Activated T-helper 1 cell treated with anti-CD3 and anti-CD28 coated beads, Interleukin-12 subunit alpha, Interleukin-12 subunit beta, Interleukin-2, Interleukin-4 antibody, amounts not matched to agents 30 ng/mL and 10 ng/mL and 1 ng/mL, durations not matched to agents 14 hours and 24 hours and 36 hours (primary cell): ENCODE data around the gene MMP14. TPM values are rescaled to one million over a fixed set of nuclear protein-coding genes. Genes with fewer than 3 reads are reported as not detected.
"Not testable (repeated sequence)": the region's sequence is repeated elsewhere in the genome, so short reads cannot be mapped to it uniquely, and the experiment has no call there.

Source experiments
- DNase-seq: peaks from one replicate; pipeline ENCODE4 v3.0.0; 2021; ENCODE audit warnings: low spot score
- H3K27ac Mint-ChIP-seq: one replicate; pipeline ENCODE4 v1.8.0; 2021; ENCODE audit warnings: mild to moderate bottlenecking, mixed read lengths
- H3K27me3 Mint-ChIP-seq: one replicate; pipeline ENCODE4 v1.8.0; 2022; ENCODE audit warnings: mild to moderate bottlenecking, moderate library complexity, mixed read lengths; ENCODE audit not compliant: insufficient read depth
- H3K36me3 Mint-ChIP-seq: one replicate; pipeline ENCODE4 v1.8.0; 2021; ENCODE audit warnings: low read depth, mixed read lengths
- H3K4me1 Mint-ChIP-seq: one replicate; pipeline ENCODE4 v1.8.0; 2021; ENCODE audit warnings: low read depth, mixed read lengths
- H3K4me3 Mint-ChIP-seq: one replicate; pipeline ENCODE4 v1.8.0; 2021; ENCODE audit warnings: mild to moderate bottlenecking, moderate library complexity, mixed read lengths
- H3K9me3 Mint-ChIP-seq: one replicate; pipeline ENCODE4 v1.8.0; 2021; ENCODE audit warnings: mixed read lengths
- intact Hi-C: fragments of 100-400 bp; cut with micrococcal nuclease; formaldehyde crosslinking; loops from one replicate; pipeline ENCODE4 v1.15.1; 2024
- total RNA-seq: library from RNA; stranded (reverse); gene quantifications from 2 replicates; pipeline ENCODE4 v1.2.3, GENCODE V29; 2022

The MMP14 gene
- total RNA-seq: 1.5 and 2.6 TPM in 2 replicates

GRCh38 chr14:22836301-22837113, at the start of gene MMP14:
TSS of gene MMP14 (plus strand) at chr14:22836585. CDS start at chr14:22836818, 233 bp downstream.
- peak within 1 kb of the TSS; percentile 72 for H3K4me3 Mint-ChIP-seq
- H3K36me3 Mint-ChIP-seq: peaks cover 23% of the 10 kb centered on the region
- no peak for DNase-seq
- no peaks in the 10 kb centered on the region for H3K9me3 Mint-ChIP-seq
- H3K27me3 Mint-ChIP-seq: peaks cover 13% of the 10 kb centered on the region
- H3K4me1 Mint-ChIP-seq: peaks cover 11% of the 10 kb centered on the region
- intact Hi-C loops: no loop called here
- H3K27ac Mint-ChIP-seq: no peak within 1 kb of the TSS

- H3K27me3 Mint-ChIP-seq: no peaks in the 10 kb centered on the region
- no peak for DNase-seq
- intact Hi-C loops: no loop called here
- H3K36me3 Mint-ChIP-seq: no peaks in the 10 kb centered on the region
- H3K4me1 Mint-ChIP-seq: no peaks in the 10 kb centered on the region
- H3K9me3 Mint-ChIP-seq: no peaks in the 10 kb centered on the region
- no peak overlapping the region for H3K4me3 Mint-ChIP-seq
- H3K27ac Mint-ChIP-seq: no peak overlapping the region
Measured at GRCh38 chr14:22786685-22787084, 49.7 kb upstream of the MMP14 start.

GRCh38 chr14:22791301-22791700, 45.1 kb upstream of the MMP14 start:
- H3K36me3 Mint-ChIP-seq: no peaks in the 10 kb centered on the region

GRCh38 chr14:22792158-22792557, 44.2 kb upstream of the MMP14 start:
- H3K36me3 Mint-ChIP-seq: no peaks in the 10 kb centered on the region

More at GRCh38 chr14:22791301-22791700, 45.1 kb upstream of the MMP14 start:
- Mint-ChIP-seq H3K4me3 (no peak overlapping the region), H3K27me3 (peaks cover 5% of the 10 kb centered on the region), H3K4me1 (no peaks in the 10 kb centered on the region), H3K9me3 (no peaks in the 10 kb centered on the region), H3K27ac (no peak overlapping the region)
- DNase-seq: no peak
- intact Hi-C loops: no loop called here

GRCh38 chr14:22793550-22793949, 42.8 kb upstream of the MMP14 start:
- H3K27ac Mint-ChIP-seq, DNase-seq, H3K36me3 Mint-ChIP-seq, H3K9me3 Mint-ChIP-seq, H3K4me3 Mint-ChIP-seq, H3K27me3 Mint-ChIP-seq, intact Hi-C loops, H3K4me1 Mint-ChIP-seq: not testable (repeated sequence)

More at GRCh38 chr14:22792158-22792557, 44.2 kb upstream of the MMP14 start:
- peaks cover 10% of the 10 kb centered on the region for H3K27me3 Mint-ChIP-seq
- H3K4me3 Mint-ChIP-seq: no peak overlapping the region
- H3K27ac Mint-ChIP-seq: no peak overlapping the region
- H3K4me1 Mint-ChIP-seq: no peaks in the 10 kb centered on the region
- no peaks in the 10 kb centered on the region for H3K9me3 Mint-ChIP-seq
- intact Hi-C loops: no loop called here
- no peak for DNase-seq

- no peak overlapping the region for H3K27ac Mint-ChIP-seq
- H3K9me3 Mint-ChIP-seq: no peaks in the 10 kb centered on the region
Measured at GRCh38 chr14:22793976-22794375, 42.4 kb upstream of the MMP14 start.

GRCh38 chr14:22794551-22794951, 41.8 kb upstream of the MMP14 start:
- Mint-ChIP-seq H3K36me3 (no peaks in the 10 kb centered on the region), H3K4me3 (no peak overlapping the region), H3K27ac (no peak overlapping the region), H3K27me3 (peaks cover 10% of the 10 kb centered on the region), H3K9me3 (no peaks in the 10 kb centered on the region), H3K4me1 (no peaks in the 10 kb centered on the region)
- no peak for DNase-seq
- intact Hi-C loops: no loop called here

More at GRCh38 chr14:22793976-22794375, 42.4 kb upstream of the MMP14 start:
- no peak for DNase-seq
- intact Hi-C loops: no loop called here
- no peak overlapping the region for H3K4me3 Mint-ChIP-seq
- no peaks in the 10 kb centered on the region for H3K36me3 Mint-ChIP-seq
- H3K27me3 Mint-ChIP-seq: peaks cover 10% of the 10 kb centered on the region
- H3K4me1 Mint-ChIP-seq: no peaks in the 10 kb centered on the region

GRCh38 chr14:22796087-22796707, 40.2 kb upstream of the MMP14 start:
- Mint-ChIP-seq H3K27ac (no peak overlapping the region), H3K4me3 (no peak overlapping the region), H3K4me1 (no peaks in the 10 kb centered on the region), H3K36me3 (no peaks in the 10 kb centered on the region), H3K27me3 (peaks cover 11% of the 10 kb centered on the region), H3K9me3 (no peaks in the 10 kb centered on the region)
- intact Hi-C loops: no loop called here
- DNase-seq: no peak

GRCh38 chr14:22797017-22797917, 39.1 kb upstream of the MMP14 start:
- no peaks in the 10 kb centered on the region for H3K9me3 Mint-ChIP-seq
- H3K27ac Mint-ChIP-seq: no peak overlapping the region
- peaks cover 11% of the 10 kb centered on the region for H3K27me3 Mint-ChIP-seq
- H3K36me3 Mint-ChIP-seq: no peaks in the 10 kb centered on the region
- H3K4me3 Mint-ChIP-seq: no peak overlapping the region
- H3K4me1 Mint-ChIP-seq: no peaks in the 10 kb centered on the region
- DNase-seq: no peak
- intact Hi-C loops: no loop called here

- no peak for DNase-seq
- Mint-ChIP-seq H3K27me3 (peaks cover 16% of the 10 kb centered on the region), H3K4me1 (no peaks in the 10 kb centered on the region), H3K9me3 (no peaks in the 10 kb centered on the region), H3K36me3 (no peaks in the 10 kb centered on the region), H3K4me3 (no peak overlapping the region), H3K27ac (no peak overlapping the region)
- intact Hi-C loops: no loop called here
Measured at GRCh38 chr14:22798528-22798927, 37.9 kb upstream of the MMP14 start.

- Mint-ChIP-seq H3K27me3 (peaks cover 23% of the 10 kb centered on the region), H3K36me3 (no peaks in the 10 kb centered on the region), H3K4me1 (no peaks in the 10 kb centered on the region), H3K4me3 (no peak overlapping the region), H3K9me3 (no peaks in the 10 kb centered on the region), H3K27ac (no peak overlapping the region)
- intact Hi-C loops: no loop called here
- DNase-seq: no peak
Measured at GRCh38 chr14:22800346-22800745, 36.0 kb upstream of the MMP14 start.

GRCh38 chr14:22801716-22802115, 34.7 kb upstream of the MMP14 start:
- H3K36me3 Mint-ChIP-seq: no peaks in the 10 kb centered on the region
- H3K4me1 Mint-ChIP-seq: no peaks in the 10 kb centered on the region
- no peak overlapping the region for H3K27ac Mint-ChIP-seq
- peaks cover 16% of the 10 kb centered on the region for H3K27me3 Mint-ChIP-seq
- no peaks in the 10 kb centered on the region for H3K9me3 Mint-ChIP-seq
- H3K4me3 Mint-ChIP-seq: no peak overlapping the region
- no peak for DNase-seq
- intact Hi-C loops: no loop called here
